NT2/D1 (cell line): ENCODE measurements around the gene TTC34.
"Not testable (repeated sequence)": the region's sequence is repeated elsewhere in the genome, so short reads cannot be mapped to it uniquely, and the experiment has no call there.

Source experiments
- DNase-seq: peaks from one replicate; pipeline ENCODE4 v3.0.0-alpha.2; 2011; ENCODE audit warnings: low read depth, low spot score
- H3K27me3 ChIP-seq: 2 replicates; pipeline ENCODE4 v1.6.0; 2011; ENCODE audit warnings: mild to moderate bottlenecking; ENCODE audit not compliant: insufficient read length, insufficient read depth
- H3K36me3 ChIP-seq: 2 replicates; pipeline ENCODE4 v1.6.1; 2011; ENCODE audit warnings: mild to moderate bottlenecking, low read length, mixed read lengths; ENCODE audit not compliant: insufficient read depth, insufficient read length
- H3K4me1 ChIP-seq: 2 replicates; pipeline ENCODE4 v1.5.1; 2011; ENCODE audit not compliant: insufficient read depth, insufficient read length
- H3K4me3 ChIP-seq: 2 replicates; pipeline ENCODE4 v1.5.1; 2011; ENCODE audit warnings: low read depth; ENCODE audit not compliant: insufficient read length
- H3K9ac ChIP-seq: 2 replicates; pipeline ENCODE4 v1.6.0; 2011; ENCODE audit warnings: low read depth; ENCODE audit not compliant: insufficient read length
- H3K9me3 ChIP-seq: 2 replicates; pipeline ENCODE4 v1.5.1; 2011; ENCODE audit warnings: mild to moderate bottlenecking, low read length; ENCODE audit not compliant: insufficient read depth
- SUZ12 ChIP-seq: IDR thresholded peaks from 2 replicates; pipeline ENCODE4 v1.6.1; 2011; ENCODE audit not compliant: insufficient read length, insufficient read depth; ENCODE audit errors: extremely low read depth
- YY1 ChIP-seq: IDR thresholded peaks from 2 replicates; pipeline ENCODE4 v1.6.1; 2011; ENCODE audit not compliant: insufficient read length, insufficient read depth
- ZNF274 ChIP-seq: IDR thresholded peaks from 2 replicates; pipeline ENCODE4 v1.6.1; 2011; ENCODE audit warnings: mild to moderate bottlenecking, low read depth, low read length

Gene TTC34

GRCh38 chr1:2777424-2778219 lies 23.9 kb downstream of the TTC34 start:
- Histone ChIP-seq H3K9ac (no peak overlapping the region), H3K4me3 (no peak overlapping the region), H3K9me3 (peaks cover 15% of the 10 kb centered on the region), H3K27me3 (peaks cover 21% of the 10 kb centered on the region), H3K4me1 (peaks cover 4% of the 10 kb centered on the region), H3K36me3 (no peaks in the 10 kb centered on the region)
- no peak for DNase-seq
- TF ChIP-seq ZNF274 (no peak), SUZ12 (no peak), YY1 (no peak)

- not testable (repeated sequence) for H3K36me3 ChIP-seq, H3K9ac ChIP-seq, H3K9me3 ChIP-seq, H3K4me3 ChIP-seq, DNase-seq, H3K4me1 ChIP-seq
- peaks cover 21% of the 10 kb centered on the region for H3K27me3 ChIP-seq
Observed at GRCh38 chr1:2775333-2775732, 26.2 kb downstream of the TTC34 start.

- H3K9ac ChIP-seq, H3K4me1 ChIP-seq, H3K9me3 ChIP-seq, H3K36me3 ChIP-seq, DNase-seq, H3K4me3 ChIP-seq: not testable (repeated sequence)
- peaks cover 10% of the 10 kb centered on the region for H3K27me3 ChIP-seq
Observed at GRCh38 chr1:2768052-2768451, 33.4 kb downstream of the TTC34 start.

- not testable (repeated sequence) for H3K9me3 ChIP-seq, H3K9ac ChIP-seq, H3K4me1 ChIP-seq, DNase-seq, H3K4me3 ChIP-seq, H3K36me3 ChIP-seq
- H3K27me3 ChIP-seq = peaks cover 45% of the 10 kb centered on the region
Observed at GRCh38 chr1:2759433-2759832, 42.1 kb downstream of the TTC34 start.

- not testable (repeated sequence) for H3K4me1 ChIP-seq, DNase-seq, H3K9me3 ChIP-seq, H3K4me3 ChIP-seq, H3K36me3 ChIP-seq, H3K9ac ChIP-seq
- peaks cover 53% of the 10 kb centered on the region for H3K27me3 ChIP-seq
Observed at GRCh38 chr1:2757519-2757918, 44.0 kb downstream of the TTC34 start.

GRCh38 chr1:2755426-2755825 lies 46.1 kb downstream of the TTC34 start:
- not testable (repeated sequence) for H3K4me1 ChIP-seq, H3K36me3 ChIP-seq, H3K9me3 ChIP-seq, DNase-seq, H3K9ac ChIP-seq, H3K4me3 ChIP-seq
- H3K27me3 ChIP-seq = peaks cover 65% of the 10 kb centered on the region

GRCh38 chr1:2754597-2754996 lies 46.9 kb downstream of the TTC34 start:
- not testable (repeated sequence) for H3K9ac ChIP-seq, H3K4me1 ChIP-seq, H3K9me3 ChIP-seq, DNase-seq, H3K36me3 ChIP-seq, H3K4me3 ChIP-seq
- peaks cover 64% of the 10 kb centered on the region for H3K27me3 ChIP-seq

GRCh38 chr1:2752503-2752902 lies 49.0 kb downstream of the TTC34 start:
- not testable (repeated sequence) for DNase-seq, H3K9ac ChIP-seq
- peaks cover 58% of the 10 kb centered on the region for H3K27me3 ChIP-seq

GRCh38 chr1:2751866-2752265 lies 49.6 kb downstream of the TTC34 start:
- not testable (repeated sequence) for H3K4me3 ChIP-seq, H3K9me3 ChIP-seq, H3K36me3 ChIP-seq, H3K4me1 ChIP-seq, H3K9ac ChIP-seq, DNase-seq
- H3K27me3 ChIP-seq = peaks cover 55% of the 10 kb centered on the region

More at GRCh38 chr1:2752503-2752902, 49.0 kb downstream of the TTC34 start:
- not testable (repeated sequence) for H3K4me1 ChIP-seq, H3K4me3 ChIP-seq, H3K36me3 ChIP-seq, H3K9me3 ChIP-seq
